GM12865 (cell line): Measurements from ENCODE around the gene OR9I1.

Experiments
- DNase-seq: peaks from one replicate; pipeline ENCODE4 v3.0.0; 2010; ENCODE audit warnings: low read depth
- H3K4me3 ChIP-seq: 2 replicates; pipeline ENCODE4 v1.5.1; 2011; ENCODE audit warnings: mild to moderate bottlenecking, low read depth, low read length, control low read depth
- CTCF ChIP-seq: IDR thresholded peaks from 2 replicates; pipeline ENCODE4 v1.5.1; 2011; ENCODE audit warnings: low read length, control low read depth, low read depth, inconsistent platforms; ENCODE audit not compliant: insufficient read depth; ENCODE audit errors: missing control alignments

OR9I1 gene, protein sequence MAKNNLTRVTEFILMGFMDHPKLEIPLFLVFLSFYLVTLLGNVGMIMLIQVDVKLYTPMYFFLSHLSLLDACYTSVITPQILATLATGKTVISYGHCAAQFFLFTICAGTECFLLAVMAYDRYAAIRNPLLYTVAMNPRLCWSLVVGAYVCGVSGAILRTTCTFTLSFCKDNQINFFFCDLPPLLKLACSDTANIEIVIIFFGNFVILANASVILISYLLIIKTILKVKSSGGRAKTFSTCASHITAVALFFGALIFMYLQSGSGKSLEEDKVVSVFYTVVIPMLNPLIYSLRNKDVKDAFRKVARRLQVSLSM

GRCh38 chr11:58125469-58125868, at the start of gene OR9I1:
Gene OR9I1, minus strand, starts transcription at chr11:58125530. Its CDS starts 6,086 bp downstream, at chr11:58119444.
- no peak for TF ChIP-seq CTCF
- no peak for DNase-seq
- no peak within 1 kb of the TSS for H3K4me3 ChIP-seq

DNA sequence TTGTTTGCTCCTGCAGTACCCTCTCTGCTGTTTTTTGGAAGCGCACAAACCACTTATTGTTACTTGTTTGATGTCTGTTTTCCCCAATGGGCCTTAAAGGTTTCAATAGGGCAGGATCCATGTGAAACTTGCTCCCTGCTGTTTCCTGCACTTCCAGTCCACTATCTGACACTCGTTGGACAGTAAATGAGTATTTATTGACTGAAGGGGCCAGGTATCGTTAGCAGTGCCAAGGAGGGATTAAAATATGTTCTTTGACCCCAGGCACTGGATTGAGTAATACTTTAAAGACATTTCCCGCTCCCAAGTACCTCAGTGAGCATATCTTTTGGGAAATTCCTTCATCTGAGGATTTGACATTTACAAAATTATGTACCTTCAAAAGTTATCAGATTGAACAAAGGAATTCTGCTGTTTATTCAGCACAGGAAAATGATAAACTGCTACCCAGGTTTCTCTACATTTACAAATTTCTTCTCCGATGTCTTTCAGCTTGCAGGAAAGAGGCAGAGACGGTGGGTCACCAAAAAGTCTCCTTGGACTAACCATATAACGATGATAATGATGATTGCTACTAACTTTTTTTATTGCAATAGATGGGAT, 40.3 kb upstream of the OR9I1 start:
- no peak for DNase-seq
- no peak for TF ChIP-seq CTCF
- no peak overlapping the region for H3K4me3 ChIP-seq

DNA sequence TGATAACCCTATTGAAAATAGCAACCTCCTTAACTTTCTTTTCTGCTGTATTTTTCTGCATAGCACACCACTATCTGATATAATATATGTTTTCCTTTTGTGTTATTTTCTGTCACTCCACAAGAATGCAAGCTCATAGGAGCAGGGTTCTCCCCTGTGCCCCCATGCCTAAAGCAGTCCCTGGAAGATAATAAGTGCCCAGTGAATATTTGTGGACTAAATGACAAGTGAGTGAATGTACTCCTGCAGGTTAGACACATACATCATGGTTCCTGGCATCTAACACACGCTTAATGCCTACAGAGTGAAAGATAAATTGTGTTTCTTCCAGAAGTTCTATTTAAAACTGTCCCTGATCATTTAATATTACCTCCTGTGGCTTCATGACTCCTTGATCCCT, 39.7 kb upstream of the OR9I1 start:
- no peak for DNase-seq
- H3K4me3 ChIP-seq, result no peak overlapping the region
- TF ChIP-seq CTCF, result no peak

DNA sequence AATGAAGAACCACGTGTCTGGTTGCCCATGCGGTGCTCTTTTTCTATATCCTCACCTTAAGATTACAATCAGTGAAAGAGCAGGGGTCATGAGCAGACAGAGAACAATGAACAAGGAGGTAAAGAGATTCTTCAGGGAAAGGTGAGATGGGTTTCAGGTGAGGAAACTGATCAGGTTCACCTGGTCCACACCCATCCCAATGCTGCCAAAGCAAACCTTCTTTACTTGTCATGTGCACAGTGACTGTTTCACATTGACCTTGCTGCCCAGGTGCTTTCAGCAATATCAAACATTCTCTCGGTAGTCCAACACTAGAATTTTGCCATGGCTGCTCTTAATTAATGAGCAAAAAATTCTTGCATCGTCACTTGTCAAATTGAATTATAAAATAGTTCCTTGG, 39.1 kb upstream of the OR9I1 start:
- DNase-seq, result no peak
- no peak for TF ChIP-seq CTCF
- no peak overlapping the region for H3K4me3 ChIP-seq

DNA sequence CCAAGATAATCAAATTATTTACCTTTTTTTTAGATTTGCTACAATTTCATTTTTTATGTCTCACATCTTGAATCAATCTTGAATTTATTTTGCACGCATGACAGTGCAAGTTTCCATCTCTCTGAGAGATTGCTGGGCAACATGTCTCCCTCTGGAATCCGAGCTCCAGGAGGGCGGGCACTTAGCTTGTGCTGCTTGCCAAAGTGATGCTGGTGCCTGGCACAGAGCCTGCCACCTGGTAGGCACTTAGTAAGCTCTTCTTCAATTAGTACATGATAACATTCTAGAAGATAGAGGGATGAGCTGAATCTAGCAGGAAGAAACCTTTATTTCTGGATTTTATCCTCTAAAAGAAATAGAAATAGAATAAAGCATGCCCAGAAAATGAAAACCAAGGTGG, 27.5 kb upstream of the OR9I1 start:
- no peak overlapping the region for H3K4me3 ChIP-seq
- no peak for DNase-seq
- TF ChIP-seq CTCF, result no peak

DNA sequence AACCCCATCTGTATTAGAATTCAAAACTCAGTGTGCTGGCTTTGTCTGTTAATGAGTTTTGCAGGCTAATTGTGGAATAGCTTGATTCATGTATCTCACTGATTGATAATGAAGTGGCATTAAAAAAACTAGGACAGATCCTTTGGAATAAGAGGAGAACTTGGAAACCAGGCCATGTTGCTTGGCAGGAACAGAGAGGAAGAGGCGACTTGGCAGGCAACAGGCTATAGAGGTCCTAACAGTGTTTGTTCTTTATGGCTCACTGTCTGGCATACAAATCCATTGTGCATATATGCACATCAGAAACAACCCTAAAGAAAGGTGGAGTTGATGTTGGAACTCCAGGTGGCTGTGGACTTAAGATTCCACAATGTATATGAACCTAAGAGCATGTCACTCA, 17.4 kb upstream of the OR9I1 start:
- DNase-seq, result no peak
- TF ChIP-seq CTCF, result no peak
- H3K4me3 ChIP-seq, result no peak overlapping the region

DNA sequence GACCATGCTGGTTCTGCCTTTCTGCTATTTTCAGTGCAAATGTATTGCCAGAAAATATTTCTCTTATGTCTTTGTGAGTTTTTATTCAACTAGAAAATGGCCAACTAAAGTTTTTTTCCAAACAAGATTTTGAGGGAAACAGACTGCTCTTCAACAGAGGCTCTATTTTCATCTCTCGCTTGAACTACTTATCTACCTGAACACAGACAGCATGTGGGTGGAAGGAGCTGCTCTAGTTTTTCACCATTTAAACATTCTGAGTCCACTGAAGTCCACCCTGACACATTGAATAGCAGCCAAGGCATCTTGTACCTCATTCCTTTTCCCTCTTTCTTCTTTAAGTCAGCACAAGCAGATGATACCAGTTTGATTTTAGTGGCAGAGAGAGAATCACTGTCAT, 9.8 kb upstream of the OR9I1 start:
- no peak overlapping the region for H3K4me3 ChIP-seq
- TF ChIP-seq CTCF, result no peak
- DNase-seq, result no peak
